Kidney capillary endothelial cell (primary cell): Measurements from ENCODE around the gene RPS4Y1.
"Not testable (repeated sequence)": the region's sequence is repeated elsewhere in the genome, so short reads cannot be mapped to it uniquely, and the experiment has no call there.

Source experiments
- DNase-seq: peaks from one replicate; pipeline ENCODE4 v3.0.0-alpha.2; 2018; ENCODE audit warnings: low spot score

Gene RPS4Y1

GRCh38 chrY:2841471-2841893 lies at the start of gene RPS4Y1:
TSS of gene RPS4Y1 (plus strand) at chrY:2841602. CDS start at chrY:2841625, 23 bp downstream.
- no peak for DNase-seq

- no peak for DNase-seq
Observed at GRCh38 chrY:2796977-2797523, 44.4 kb upstream of the RPS4Y1 start.

GRCh38 chrY:2797991-2798390 lies 43.4 kb upstream of the RPS4Y1 start:
- DNase-seq, result no peak

GRCh38 chrY:2800246-2800645 lies 41.2 kb upstream of the RPS4Y1 start:
- DNase-seq, result no peak

GRCh38 chrY:2817146-2817896 lies 24.1 kb upstream of the RPS4Y1 start:
- DNase-seq, result not testable (repeated sequence)

GRCh38 chrY:2824471-2824870 lies 16.9 kb upstream of the RPS4Y1 start:
- no peak for DNase-seq

- DNase-seq, result no peak
Observed at GRCh38 chrY:2828497-2828896, 12.9 kb upstream of the RPS4Y1 start.

- DNase-seq, result no peak
Observed at GRCh38 chrY:2835230-2835629, 6.2 kb upstream of the RPS4Y1 start.

GRCh38 chrY:2837078-2837477 lies 4.3 kb upstream of the RPS4Y1 start:
- DNase-seq, result no peak

- no peak for DNase-seq
Observed at GRCh38 chrY:2837932-2838331, 3.5 kb upstream of the RPS4Y1 start.

GRCh38 chrY:2846791-2847190 lies 5.4 kb downstream of the RPS4Y1 start:
- DNase-seq, result no peak

GRCh38 chrY:2848384-2848783 lies 7.0 kb downstream of the RPS4Y1 start:
- DNase-seq, result no peak

GRCh38 chrY:2849368-2849767 lies 8.0 kb downstream of the RPS4Y1 start:
- no peak for DNase-seq

- DNase-seq, result no peak
Observed at GRCh38 chrY:2854145-2854774, 12.9 kb downstream of the RPS4Y1 start.

- DNase-seq, result no peak
Observed at GRCh38 chrY:2857068-2857467, 15.7 kb downstream of the RPS4Y1 start.

- DNase-seq, result no peak
Observed at GRCh38 chrY:2857686-2858085, 16.3 kb downstream of the RPS4Y1 start.

GRCh38 chrY:2859782-2860181 lies 18.4 kb downstream of the RPS4Y1 start:
- no peak for DNase-seq

- DNase-seq, result no peak
Observed at GRCh38 chrY:2860511-2860910, 19.1 kb downstream of the RPS4Y1 start.

GRCh38 chrY:2866581-2866980 lies 25.2 kb downstream of the RPS4Y1 start:
- no peak for DNase-seq

GRCh38 chrY:2867469-2867868 lies 26.1 kb downstream of the RPS4Y1 start:
- DNase-seq, result no peak

GRCh38 chrY:2868035-2868607 lies 26.7 kb downstream of the RPS4Y1 start:
- no peak for DNase-seq

- DNase-seq, result not testable (repeated sequence)
Observed at GRCh38 chrY:2872234-2872633, 30.8 kb downstream of the RPS4Y1 start.

- DNase-seq, result no peak
Observed at GRCh38 chrY:2874211-2874610, 32.8 kb downstream of the RPS4Y1 start.
